Peyer's patch (tissue), 4 donors: Measurements from ENCODE around the gene CD40LG. TPM values are rescaled to one million over a fixed set of nuclear protein-coding genes. Genes with fewer than 3 reads are reported as not detected.

Source experiments
- DNase-seq, 3 donors: peaks; one replicate each; pipeline ENCODE4 v3.0.0-alpha.2; 2017 to 2019
- H3K27ac ChIP-seq, 4 donors: fragments of 200-600 bp; sonication (generic); one replicate each; pipeline ENCODE4 v1.5.1; 2016 to 2019
- H3K27me3 ChIP-seq, 2 donors: fragments of 200-600 bp; sonication (generic); one replicate each; pipeline ENCODE4 v1.5.1; 2019
- H3K36me3 ChIP-seq, 3 donors: fragments of 200-600 bp; sonication (generic); one replicate each; pipeline ENCODE4 v1.5.1; 2016 to 2019
- H3K4me1 ChIP-seq, 4 donors: fragments of 200-600 bp; sonication (generic); one replicate each; pipeline ENCODE4 v1.5.1; 2016 to 2019
- H3K4me3 ChIP-seq, 4 donors: fragments of 200-600 bp; sonication (generic); 1 replicate in 3 of 4; 2 replicates in 1 of 4; pipeline ENCODE4 v1.5.1; 2016 to 2019; ENCODE audit warnings: mild to moderate bottlenecking in 1 of 4
- H3K9me3 ChIP-seq, 4 donors: fragments of 200-600 bp; sonication (generic); one replicate each; pipeline ENCODE4 v1.5.1; 2016 to 2019; ENCODE audit warnings: mild to moderate bottlenecking in 1 of 4
- POLR2A ChIP-seq, 2 donors: fragments of 450-650 bp; IDR thresholded peaks; one replicate each; pipeline ENCODE4 v1.5.1; 2017; ENCODE audit warnings: antibody characterized with exemption in 2 of 2, mild to moderate bottlenecking in 2 of 2, moderate library complexity in 2 of 2
- total RNA-seq, 4 donors: library from RNA; depleted of rRNA; stranded (reverse); fragments of >200 nt; gene quantifications; one replicate each; pipeline ENCODE4 v1.1.0, GENCODE V29; 2016
- TF ChIP-seq, protein P1 (sequence below), 6 experiments: fragments of 450-650 bp in 4 of 6; fragments of 200-600 bp in 2 of 6; sonication (generic) in 1 of 6; IDR thresholded peaks; one replicate each; pipeline ENCODE4 v1.5.1; 2017 to 2019; ENCODE audit warnings: antibody characterized with exemption in 6 of 6, mild to moderate bottlenecking in 3 of 6, moderate library complexity in 1 of 6

CD40LG gene
- total RNA-seq, 4 donors from 2014 or later: 0.94 TPM; not detected in 3

DNA sequence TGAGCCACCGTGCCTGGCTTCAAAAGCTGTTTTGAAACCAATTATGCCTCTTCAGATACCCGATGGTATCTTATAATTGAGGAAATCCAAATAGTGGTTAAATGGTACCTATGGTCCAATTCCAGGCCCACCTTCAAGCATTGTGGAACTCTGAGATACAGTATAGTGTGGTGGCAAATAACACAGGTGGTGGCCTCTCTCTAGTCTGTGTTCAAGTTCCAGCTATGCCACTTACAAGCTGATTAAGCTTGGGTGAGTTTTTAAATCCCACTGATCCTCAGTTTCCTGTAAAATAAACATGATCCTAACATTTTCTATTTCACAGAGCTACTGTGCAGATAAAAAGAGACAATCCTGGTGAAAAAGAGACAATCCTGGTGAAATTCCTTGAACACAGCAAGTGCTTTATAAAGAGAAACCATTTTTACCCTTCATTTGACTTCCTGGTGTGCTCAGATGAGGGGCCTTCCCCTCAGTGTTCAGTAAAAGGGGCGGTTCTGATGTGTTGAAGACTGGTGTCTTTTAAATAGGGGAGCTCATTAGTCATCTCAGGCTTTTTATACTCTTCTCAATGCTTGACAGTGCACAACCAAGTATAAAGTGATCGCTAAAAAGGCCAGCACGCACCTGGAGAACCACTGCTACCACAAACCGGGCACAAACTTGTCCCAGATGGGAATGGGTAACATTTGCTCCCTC lies 30.8 kb upstream of the CD40LG start:
- Histone ChIP-seq H3K27ac (no peak overlapping the region), H3K4me1 (no peaks in the 10 kb centered on the region), H3K36me3 (no peaks in the 10 kb centered on the region), H3K9me3 (no peaks in the 10 kb centered on the region), H3K4me3 (no peak overlapping the region), H3K27me3 (no peaks in the 10 kb centered on the region)
- no peak for TF ChIP-seq POLR2A (IDR thresholded peaks at IDR 0.05)
- TF ChIP-seq, protein P1, sequence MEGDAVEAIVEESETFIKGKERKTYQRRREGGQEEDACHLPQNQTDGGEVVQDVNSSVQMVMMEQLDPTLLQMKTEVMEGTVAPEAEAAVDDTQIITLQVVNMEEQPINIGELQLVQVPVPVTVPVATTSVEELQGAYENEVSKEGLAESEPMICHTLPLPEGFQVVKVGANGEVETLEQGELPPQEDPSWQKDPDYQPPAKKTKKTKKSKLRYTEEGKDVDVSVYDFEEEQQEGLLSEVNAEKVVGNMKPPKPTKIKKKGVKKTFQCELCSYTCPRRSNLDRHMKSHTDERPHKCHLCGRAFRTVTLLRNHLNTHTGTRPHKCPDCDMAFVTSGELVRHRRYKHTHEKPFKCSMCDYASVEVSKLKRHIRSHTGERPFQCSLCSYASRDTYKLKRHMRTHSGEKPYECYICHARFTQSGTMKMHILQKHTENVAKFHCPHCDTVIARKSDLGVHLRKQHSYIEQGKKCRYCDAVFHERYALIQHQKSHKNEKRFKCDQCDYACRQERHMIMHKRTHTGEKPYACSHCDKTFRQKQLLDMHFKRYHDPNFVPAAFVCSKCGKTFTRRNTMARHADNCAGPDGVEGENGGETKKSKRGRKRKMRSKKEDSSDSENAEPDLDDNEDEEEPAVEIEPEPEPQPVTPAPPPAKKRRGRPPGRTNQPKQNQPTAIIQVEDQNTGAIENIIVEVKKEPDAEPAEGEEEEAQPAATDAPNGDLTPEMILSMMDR (IDR thresholded peaks at IDR 0.05): no peak
- DNase-seq: no peak

DNA sequence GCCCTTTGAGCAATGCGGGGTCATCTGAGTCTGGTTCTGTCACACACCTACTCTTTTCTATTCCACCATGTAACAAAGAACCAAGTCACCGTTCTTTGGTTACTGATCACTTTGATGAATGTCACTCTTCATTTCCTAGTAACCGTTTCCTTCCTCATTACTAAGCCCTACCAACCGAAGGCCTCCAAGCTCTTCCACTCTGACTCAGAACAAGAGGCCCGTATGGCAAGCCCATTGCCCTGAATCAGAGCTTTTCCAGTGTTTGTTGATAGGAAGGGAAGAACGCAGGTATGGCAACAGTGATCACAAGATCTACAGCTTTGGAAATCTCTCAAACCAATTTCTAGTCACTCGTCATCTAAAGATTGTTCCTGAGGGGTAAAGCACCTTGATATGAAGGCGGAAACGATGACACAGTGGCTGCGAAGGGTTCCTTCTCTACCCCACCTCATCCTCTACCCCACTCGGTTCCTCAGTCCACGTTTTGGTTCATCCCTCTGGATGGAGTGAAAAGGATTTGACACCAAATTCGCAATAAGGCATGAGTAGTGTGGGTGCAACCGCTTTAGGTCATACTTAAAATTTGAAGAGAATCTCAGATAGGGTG lies 28.0 kb upstream of the CD40LG start:
- no peak for DNase-seq
- no peaks in the 10 kb centered on the region for H3K9me3 ChIP-seq
- H3K27me3 ChIP-seq: no peaks in the 10 kb centered on the region
- H3K27ac ChIP-seq: no peak overlapping the region
- no peaks in the 10 kb centered on the region for H3K4me1 ChIP-seq
- H3K36me3 ChIP-seq: no peaks in the 10 kb centered on the region
- no peak overlapping the region for H3K4me3 ChIP-seq
- TF ChIP-seq, protein P1 (IDR thresholded peaks at IDR 0.05): no peak
- TF ChIP-seq POLR2A (IDR thresholded peaks at IDR 0.05): no peak

DNA sequence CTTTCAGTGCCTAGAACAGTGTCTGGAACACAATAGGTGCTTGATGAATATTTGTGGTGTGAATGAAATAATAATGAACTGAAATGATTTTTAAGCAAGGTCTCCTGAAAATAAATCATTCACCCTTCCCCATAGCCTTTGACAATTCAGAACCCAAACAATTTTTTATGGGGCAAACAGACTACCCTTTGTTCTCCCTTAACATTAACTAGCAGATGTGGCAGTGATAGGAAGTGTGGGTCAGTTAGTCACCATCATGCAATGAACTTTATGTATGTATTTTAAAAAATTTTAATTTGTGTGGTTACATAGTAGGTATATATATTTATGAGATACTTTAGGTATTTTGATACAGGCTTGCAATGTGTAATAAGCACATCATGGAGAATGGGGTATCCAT lies 27.2 kb upstream of the CD40LG start:
- no peak for DNase-seq
- TF ChIP-seq, protein P1 (IDR thresholded peaks at IDR 0.05): no peak
- no peak for TF ChIP-seq POLR2A (IDR thresholded peaks at IDR 0.05)
- Histone ChIP-seq H3K27ac (no peak overlapping the region), H3K4me1 (no peaks in the 10 kb centered on the region), H3K27me3 (no peaks in the 10 kb centered on the region), H3K36me3 (no peaks in the 10 kb centered on the region), H3K4me3 (no peak overlapping the region), H3K9me3 (no peaks in the 10 kb centered on the region)

DNA sequence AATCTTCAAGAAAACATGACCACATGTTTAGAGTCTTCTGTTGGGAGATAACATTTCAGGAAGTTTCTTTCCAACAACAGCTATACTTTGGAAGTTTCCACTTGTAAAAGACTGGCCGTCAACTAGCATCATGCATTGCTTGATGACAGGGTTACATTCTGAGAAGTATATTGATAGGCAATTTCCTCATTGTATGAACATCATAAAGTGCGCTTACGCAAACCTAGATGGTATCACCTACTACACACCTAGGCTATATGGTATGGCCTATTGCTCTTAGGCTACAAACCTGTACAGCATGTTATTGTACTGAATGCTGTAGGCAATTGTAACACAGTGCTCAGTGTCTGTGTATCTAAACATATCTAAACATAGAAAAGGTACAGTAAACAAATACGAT lies 25.4 kb upstream of the CD40LG start:
- TF ChIP-seq POLR2A (IDR thresholded peaks at IDR 0.05): no peak
- TF ChIP-seq, protein P1 (IDR thresholded peaks at IDR 0.05): no peak
- H3K27me3 ChIP-seq: no peaks in the 10 kb centered on the region
- no peaks in the 10 kb centered on the region for H3K4me1 ChIP-seq
- H3K36me3 ChIP-seq: no peaks in the 10 kb centered on the region
- no peak overlapping the region for H3K4me3 ChIP-seq
- no peak overlapping the region for H3K27ac ChIP-seq
- no peaks in the 10 kb centered on the region for H3K9me3 ChIP-seq
- DNase-seq: no peak

DNA sequence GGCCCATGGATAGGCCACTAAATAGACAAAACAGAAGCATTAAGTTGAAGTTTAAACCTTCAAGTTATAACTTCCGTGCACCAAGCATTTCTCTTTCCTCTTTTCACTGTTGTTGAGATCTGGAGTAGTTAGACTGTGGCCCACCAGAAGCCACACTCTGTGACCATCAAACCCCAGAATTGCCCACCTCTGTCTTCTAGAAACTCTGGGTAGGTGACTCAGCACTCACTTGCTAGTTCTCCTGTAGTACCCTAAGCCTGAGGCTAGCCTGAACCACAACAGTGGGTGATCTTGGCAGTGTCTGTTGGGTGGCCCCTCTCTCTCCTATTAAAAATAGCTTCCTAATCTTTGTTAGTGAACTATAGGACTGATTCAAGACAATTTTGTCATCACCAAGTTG lies 24.6 kb upstream of the CD40LG start:
- Histone ChIP-seq H3K27ac (no peak overlapping the region), H3K9me3 (no peaks in the 10 kb centered on the region), H3K36me3 (no peaks in the 10 kb centered on the region), H3K4me1 (no peaks in the 10 kb centered on the region), H3K27me3 (no peaks in the 10 kb centered on the region), H3K4me3 (no peak overlapping the region)
- DNase-seq: no peak
- no peak for TF ChIP-seq POLR2A (IDR thresholded peaks at IDR 0.05)
- TF ChIP-seq, protein P1 (IDR thresholded peaks at IDR 0.05): no peak
